Tongue (tissue), 3 donors: ENCODE results near the gene CCDC201. TPM values are rescaled to one million over a fixed set of nuclear protein-coding genes. Genes with fewer than 3 reads are reported as not detected.
"Not testable (repeated sequence)": the region's sequence is repeated elsewhere in the genome, so short reads cannot be mapped to it uniquely, and the experiment has no call there.

Experiments used
- DNase-seq: peaks from one replicate; pipeline ENCODE4 v3.0.0-alpha.2; 2015
- small RNA-seq: library from RNA; depleted of rRNA; stranded (forward); fragments of <200 nt; gene quantifications from one replicate; pipeline ENCODE3, GENCODE V24; 2014; ENCODE audit warnings: low replicate concordance
- total RNA-seq: library from RNA; depleted of rRNA; stranded (reverse); fragments of >200 nt; gene quantifications from one replicate; pipeline ENCODE4 v1.2.3, GENCODE V29; 2014

Gene CCDC201
- total RNA-seq, 1 donor from 2014 or later = not detected

GRCh38 chr7:45817016-45817415 is 55.9 kb downstream of the CCDC201 start:
- not testable (repeated sequence) for DNase-seq

- not testable (repeated sequence) for DNase-seq
Observed at GRCh38 chr7:45814216-45815118, 58.4 kb downstream of the CCDC201 start.

- DNase-seq = not testable (repeated sequence)
Observed at GRCh38 chr7:45813771-45814170, 59.1 kb downstream of the CCDC201 start.

GRCh38 chr7:45812946-45813345 is 59.9 kb downstream of the CCDC201 start:
- no peak for DNase-seq

- DNase-seq = not testable (repeated sequence)
Observed at GRCh38 chr7:45811652-45812234, 61.1 kb downstream of the CCDC201 start.

- not testable (repeated sequence) for DNase-seq
Observed at GRCh38 chr7:45810451-45811005, 62.4 kb downstream of the CCDC201 start.

Small RNA genes within 50 kb of the gene (small RNA-seq; reads per million reads assigned to genes)
- gene RNU6-326P = not detected

Other genes with a start within 250 kb of the CCDC201 start
- gene IGFBP1, start 15.4 kb upstream of the CCDC201 start, total RNA-seq = not detected
- gene IGFBP3, start 48.2 kb upstream of the CCDC201 start, total RNA-seq = 383 TPM